ENCODE data around the gene QSOX2.
A peak's percentile ranks its signal among the peaks of the same experiment; 100 is the strongest.

The QSOX2 gene

DNA sequence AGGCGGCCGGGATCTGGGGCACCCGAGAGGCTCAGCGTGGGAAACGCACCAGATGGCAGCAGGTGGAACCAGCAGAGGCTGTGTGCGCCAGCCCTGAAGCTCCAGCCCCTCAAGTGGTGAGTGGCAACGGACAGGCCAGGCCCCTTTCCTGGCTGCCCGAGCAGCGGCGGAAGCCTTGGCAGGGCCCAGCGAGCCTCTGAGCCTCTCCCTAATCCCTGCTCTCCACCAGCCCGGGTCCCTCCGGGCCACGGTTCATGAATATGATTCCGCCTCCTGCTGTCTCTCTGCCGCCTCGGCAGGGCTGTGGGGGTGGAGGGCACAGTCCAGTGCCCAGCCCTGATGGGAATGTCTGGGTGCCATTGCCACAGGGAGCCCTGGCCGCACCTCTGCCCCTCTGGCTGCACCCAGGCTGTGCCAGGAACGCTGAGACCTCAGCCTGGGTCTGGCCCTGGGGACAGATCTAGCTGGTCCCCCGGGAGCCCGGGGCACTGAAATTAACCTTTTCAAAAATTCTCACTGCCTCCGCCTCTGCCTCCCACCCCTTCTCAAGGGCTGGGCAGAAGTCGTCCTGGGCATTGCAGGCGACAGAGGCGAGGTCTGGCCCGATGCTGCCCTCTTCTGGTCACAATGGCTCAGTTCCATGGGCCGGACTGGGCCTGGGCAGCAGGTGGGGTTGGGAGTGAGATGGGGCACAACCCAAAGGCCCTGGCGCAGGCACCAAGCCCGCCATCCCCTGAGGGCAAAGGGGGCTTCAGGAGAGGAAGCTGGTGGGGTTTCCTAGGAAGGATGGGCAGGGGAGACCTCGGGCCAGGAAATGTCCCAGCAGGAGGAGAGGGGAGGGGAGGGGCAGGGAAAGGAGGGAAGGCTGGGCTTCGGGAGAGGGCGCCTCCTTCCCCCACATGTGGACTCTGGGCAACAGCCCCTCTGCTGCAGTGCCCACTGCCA lies 38.0 kb upstream of the QSOX2 start:
- H3K36me3 ChIP-seq (ENCODE audit: insufficient read depth, low read length): no peaks in the 10 kb centered on the region
- peaks cover 3% of the 10 kb centered on the region for H3K4me1 ChIP-seq (ENCODE audit: insufficient read depth, low read length, severe bottlenecking)
- no peak overlapping the region for H3K4me2 ChIP-seq (ENCODE audit: low read length)
- no peaks in the 10 kb centered on the region for H3K79me2 ChIP-seq (ENCODE audit: insufficient read depth, low read length)
- no peak overlapping the region for H3K27ac ChIP-seq (ENCODE audit: low read depth, low read length, poor library complexity, severe bottlenecking)
- no peaks in the 10 kb centered on the region for H3K9me3 ChIP-seq (ENCODE audit: low read length)
- no peak overlapping the region for H2AFZ ChIP-seq (ENCODE audit: low read length)
- no peaks in the 10 kb centered on the region for H3K9me2 ChIP-seq (ENCODE audit: low read depth, low read length)
- H3F3A ChIP-seq (ENCODE audit: insufficient read depth, low read length): no peaks in the 10 kb centered on the region
- no peak overlapping the region for H3K9ac ChIP-seq (ENCODE audit: low read length)
- peaks cover 24% of the 10 kb centered on the region; the same call in 1 of the 2 replicates for H3K27me3 ChIP-seq (ENCODE audit: insufficient read depth, low read length)
- H3K4me3 ChIP-seq (ENCODE audit: low read depth, low read length, poor library complexity, severe bottlenecking): no peak overlapping the region
- no peaks in the 10 kb centered on the region for H4K20me1 ChIP-seq (ENCODE audit: insufficient read depth, low read length)
- TF ChIP-seq, protein P1, sequence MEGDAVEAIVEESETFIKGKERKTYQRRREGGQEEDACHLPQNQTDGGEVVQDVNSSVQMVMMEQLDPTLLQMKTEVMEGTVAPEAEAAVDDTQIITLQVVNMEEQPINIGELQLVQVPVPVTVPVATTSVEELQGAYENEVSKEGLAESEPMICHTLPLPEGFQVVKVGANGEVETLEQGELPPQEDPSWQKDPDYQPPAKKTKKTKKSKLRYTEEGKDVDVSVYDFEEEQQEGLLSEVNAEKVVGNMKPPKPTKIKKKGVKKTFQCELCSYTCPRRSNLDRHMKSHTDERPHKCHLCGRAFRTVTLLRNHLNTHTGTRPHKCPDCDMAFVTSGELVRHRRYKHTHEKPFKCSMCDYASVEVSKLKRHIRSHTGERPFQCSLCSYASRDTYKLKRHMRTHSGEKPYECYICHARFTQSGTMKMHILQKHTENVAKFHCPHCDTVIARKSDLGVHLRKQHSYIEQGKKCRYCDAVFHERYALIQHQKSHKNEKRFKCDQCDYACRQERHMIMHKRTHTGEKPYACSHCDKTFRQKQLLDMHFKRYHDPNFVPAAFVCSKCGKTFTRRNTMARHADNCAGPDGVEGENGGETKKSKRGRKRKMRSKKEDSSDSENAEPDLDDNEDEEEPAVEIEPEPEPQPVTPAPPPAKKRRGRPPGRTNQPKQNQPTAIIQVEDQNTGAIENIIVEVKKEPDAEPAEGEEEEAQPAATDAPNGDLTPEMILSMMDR (IDR thresholded peaks at IDR 0.05; ENCODE audit: low read length): peak; percentile 87
- TF ChIP-seq EZH2 (IDR thresholded peaks at IDR 0.05; ENCODE audit: borderline replicate concordance, low read length): no peak

- Histone ChIP-seq H3K4me3 (ENCODE audit: low read depth, low read length, poor library complexity, severe bottlenecking) (no peak overlapping the region), H3K9me2 (ENCODE audit: low read depth, low read length) (no peaks in the 10 kb centered on the region), H3K9me3 (ENCODE audit: low read length) (no peaks in the 10 kb centered on the region), H3K27ac (ENCODE audit: low read depth, low read length, poor library complexity, severe bottlenecking) (no peak overlapping the region), H2AFZ (ENCODE audit: low read length) (no peak overlapping the region), H3K79me2 (ENCODE audit: insufficient read depth, low read length) (no peaks in the 10 kb centered on the region), H3K36me3 (ENCODE audit: insufficient read depth, low read length) (no peaks in the 10 kb centered on the region), H3K4me1 (ENCODE audit: insufficient read depth, low read length, severe bottlenecking) (peaks cover 3% of the 10 kb centered on the region), H3K4me2 (ENCODE audit: low read length) (no peak overlapping the region), H4K20me1 (ENCODE audit: insufficient read depth, low read length) (no peaks in the 10 kb centered on the region), H3K27me3 (ENCODE audit: insufficient read depth, low read length) (peaks cover 26% of the 10 kb centered on the region; the same call in 1 of the 2 replicates), H3K9ac (ENCODE audit: low read length) (no peak overlapping the region), H3F3A (ENCODE audit: insufficient read depth, low read length) (no peaks in the 10 kb centered on the region)
- TF ChIP-seq, protein P1 (IDR thresholded peaks at IDR 0.05; ENCODE audit: low read length): no peak
- TF ChIP-seq EZH2 (IDR thresholded peaks at IDR 0.05; ENCODE audit: borderline replicate concordance, low read length): no peak
These were observed 36.8 kb upstream of the QSOX2 start for GRCh38 chr9:136282272-136282861.

GRCh38 chr9:136281421-136282271 lies 36.0 kb upstream of the QSOX2 start:
- H3K4me3 ChIP-seq (ENCODE audit: low read depth, low read length, poor library complexity, severe bottlenecking): no peak overlapping the region
- H3F3A ChIP-seq (ENCODE audit: insufficient read depth, low read length): no peaks in the 10 kb centered on the region
- peaks cover 26% of the 10 kb centered on the region; the same call in 1 of the 2 replicates for H3K27me3 ChIP-seq (ENCODE audit: insufficient read depth, low read length)
- no peaks in the 10 kb centered on the region for H4K20me1 ChIP-seq (ENCODE audit: insufficient read depth, low read length)
- H3K9me2 ChIP-seq (ENCODE audit: low read depth, low read length): no peaks in the 10 kb centered on the region
- no peak for TF ChIP-seq EZH2 (IDR thresholded peaks at IDR 0.05; ENCODE audit: borderline replicate concordance, low read length)
- TF ChIP-seq, protein P1 (IDR thresholded peaks at IDR 0.05; ENCODE audit: low read length): no peak
- no peaks in the 10 kb centered on the region for H3K9me3 ChIP-seq (ENCODE audit: low read length)
- H3K9ac ChIP-seq (ENCODE audit: low read length): no peak overlapping the region
- H2AFZ ChIP-seq (ENCODE audit: low read length): no peak overlapping the region
- H3K36me3 ChIP-seq (ENCODE audit: insufficient read depth, low read length): no peaks in the 10 kb centered on the region
- H3K4me1 ChIP-seq (ENCODE audit: insufficient read depth, low read length, severe bottlenecking): peaks cover 3% of the 10 kb centered on the region
- H3K27ac ChIP-seq (ENCODE audit: low read depth, low read length, poor library complexity, severe bottlenecking): no peak overlapping the region
- no peak overlapping the region for H3K4me2 ChIP-seq (ENCODE audit: low read length)
- H3K79me2 ChIP-seq (ENCODE audit: insufficient read depth, low read length): no peaks in the 10 kb centered on the region
